GM18868 (cell line): ENCODE data around the gene ZNF543.

ENCODE experiments used
- ATAC-seq: cut with Tn5 transposase; IDR thresholded peaks from one replicate; pipeline ENCODE4 v1.9.1; 2021; ENCODE audit warnings: mild to moderate bottlenecking, moderate library complexity; ENCODE audit not compliant: unreplicated experiment

ZNF543 gene

DNA sequence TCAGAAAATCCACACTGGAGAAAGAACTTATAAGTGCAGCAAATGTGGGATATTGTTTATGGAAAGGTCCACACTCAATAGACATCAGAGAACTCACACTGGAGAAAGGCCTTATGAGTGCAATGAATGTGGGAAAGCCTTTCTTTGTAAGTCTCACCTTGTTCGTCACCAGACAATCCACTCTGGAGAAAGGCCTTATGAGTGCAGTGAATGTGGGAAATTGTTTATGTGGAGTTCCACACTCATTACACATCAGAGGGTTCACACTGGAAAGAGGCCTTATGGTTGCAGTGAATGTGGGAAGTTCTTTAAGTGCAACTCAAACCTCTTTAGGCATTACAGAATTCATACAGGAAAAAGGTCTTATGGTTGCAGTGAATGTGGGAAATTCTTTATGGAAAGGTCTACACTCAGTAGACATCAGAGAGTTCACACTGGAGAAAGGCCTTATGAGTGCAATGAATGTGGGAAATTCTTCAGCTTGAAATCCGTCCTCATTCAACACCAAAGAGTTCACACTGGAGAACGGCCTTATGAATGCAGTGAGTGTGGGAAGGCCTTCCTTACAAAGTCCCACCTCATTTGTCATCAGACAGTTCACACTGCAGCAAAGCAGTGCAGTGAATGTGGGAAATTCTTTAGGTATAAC, 57.4 kb downstream of the ZNF543 start:
- no peak for ATAC-seq
